ENCODE data around the gene HAPLN3. TPM values are rescaled to one million over a fixed set of nuclear protein-coding genes. Genes with fewer than 3 reads are reported as not detected.

The HAPLN3 gene
- polyA plus RNA-seq, 1 donor (not counting 4 experiments of a cell fraction or from before 2014, with no cell fraction given) = 1.4 TPM

- no peak for FAIRE-seq
- Histone ChIP-seq H3K27me3 (ENCODE audit: control insufficient read depth, extremely low read depth, insufficient read depth, low read length) (no peaks in the 10 kb centered on the region), H3K4me2 (ENCODE audit: control insufficient read depth, extremely low read depth, insufficient read depth, low read depth, low read length) (no peak overlapping the region), H3K4me3 (ENCODE audit: control insufficient read depth in 2 of 3, extremely low read depth in 1 of 3, insufficient read depth in 2 of 3, low read depth in 1 of 3, low read length in 3 of 3) (no peak overlapping the region), H3K4me1 (ENCODE audit: control insufficient read depth, extremely low read depth, insufficient read depth, low read length) (peaks cover 24% of the 10 kb centered on the region), H4K20me1 (ENCODE audit: control insufficient read depth, extremely low read depth, insufficient read depth, low read length) (no peaks in the 10 kb centered on the region), H3K79me2 (ENCODE audit: control insufficient read depth, insufficient read depth, low read length) (no peaks in the 10 kb centered on the region), H3K36me3 (ENCODE audit: control insufficient read depth in 2 of 2, extremely low read depth in 1 of 2, insufficient read depth in 2 of 2, low read length in 2 of 2) (peaks cover 0 to 10% of the 10 kb centered on the region in 2 experiments), H3K9me3 (ENCODE audit: control insufficient read depth, low read depth, low read length) (no peaks in the 10 kb centered on the region), H3K9me1 (ENCODE audit: control insufficient read depth, extremely low read depth, insufficient read depth, low read length) (no peaks in the 10 kb centered on the region), H2AFZ (ENCODE audit: control insufficient read depth, low read length) (no peak overlapping the region), H3K27ac (ENCODE audit: control insufficient read depth, insufficient read depth, low read length) (no peak overlapping the region), H3K9ac (ENCODE audit: control insufficient read depth, extremely low read depth, insufficient read depth, low read length) (no peak overlapping the region)
- TF ChIP-seq CTCF (optimal IDR thresholded peaks at IDR 0.05 in 1 of 3, IDR thresholded peaks at IDR 0.05 in 1 of 3, conservative IDR thresholded peaks at IDR 0.05 in 1 of 3; ENCODE audit: extremely low read depth in 1 of 3, insufficient read depth in 2 of 3, low read length in 3 of 3) (no peak), EZH2 (IDR thresholded peaks at IDR 0.05; ENCODE audit: low read length) (no peak)
- DNase-seq (ENCODE audit: low read depth, low spot score) = no peak
- dilution Hi-C loops (cut with MboI; ENCODE audit: extremely low pct_ligation_motif_present, low sequenced_read_pairs) = no loop called here
These were observed 3.9 kb upstream of the HAPLN3 start for GRCh38 chr15:88899251-88899650.

- no peaks in the 10 kb centered on the region for H4K20me1 ChIP-seq (ENCODE audit: control insufficient read depth, extremely low read depth, insufficient read depth, low read length)
- H3K27me3 ChIP-seq (ENCODE audit: control insufficient read depth, extremely low read depth, insufficient read depth, low read length) = no peaks in the 10 kb centered on the region
- no peak overlapping the region for H2AFZ ChIP-seq (ENCODE audit: control insufficient read depth, low read length)
- no peaks in the 10 kb centered on the region for H3K79me2 ChIP-seq (ENCODE audit: control insufficient read depth, insufficient read depth, low read length)
- DNase-seq (ENCODE audit: low read depth, low spot score) (no peak), FAIRE-seq (no peak)
- dilution Hi-C loops (cut with MboI; ENCODE audit: extremely low pct_ligation_motif_present, low sequenced_read_pairs) = no loop called here
- no peak overlapping the region for H3K4me3 ChIP-seq (ENCODE audit: control insufficient read depth in 2 of 3, extremely low read depth in 1 of 3, insufficient read depth in 2 of 3, low read depth in 1 of 3, low read length in 3 of 3)
- H3K9ac ChIP-seq (ENCODE audit: control insufficient read depth, extremely low read depth, insufficient read depth, low read length) = no peak overlapping the region
- H3K9me3 ChIP-seq (ENCODE audit: control insufficient read depth, low read depth, low read length) = no peaks in the 10 kb centered on the region
- peaks cover 24% of the 10 kb centered on the region for H3K4me1 ChIP-seq (ENCODE audit: control insufficient read depth, extremely low read depth, insufficient read depth, low read length)
- TF ChIP-seq EZH2 (IDR thresholded peaks at IDR 0.05; ENCODE audit: low read length) = no peak
- TF ChIP-seq CTCF (optimal IDR thresholded peaks at IDR 0.05 in 1 of 3, IDR thresholded peaks at IDR 0.05 in 1 of 3, conservative IDR thresholded peaks at IDR 0.05 in 1 of 3; ENCODE audit: extremely low read depth in 1 of 3, insufficient read depth in 2 of 3, low read length in 3 of 3) = no peak
- H3K27ac ChIP-seq (ENCODE audit: control insufficient read depth, insufficient read depth, low read length) = no peak overlapping the region
- no peak overlapping the region for H3K4me2 ChIP-seq (ENCODE audit: control insufficient read depth, extremely low read depth, insufficient read depth, low read depth, low read length)
- H3K9me1 ChIP-seq (ENCODE audit: control insufficient read depth, extremely low read depth, insufficient read depth, low read length) = no peaks in the 10 kb centered on the region
- peaks cover 0 to 8% of the 10 kb centered on the region in 2 experiments for H3K36me3 ChIP-seq (ENCODE audit: control insufficient read depth in 2 of 2, extremely low read depth in 1 of 2, insufficient read depth in 2 of 2, low read length in 2 of 2)
These were observed 3.4 kb upstream of the HAPLN3 start for GRCh38 chr15:88898736-88899135.
